OCI-LY1 (cell line): ENCODE data around the gene GRHL1.

Experiments used
- H2AFZ ChIP-seq: fragments of 200-600 bp; sonication (generic), shearing (Covaris generic); 2 replicates; pipeline ENCODE4 v1.6.0; 2014; ENCODE audit warnings: antibody characterized with exemption, mild to moderate bottlenecking, low read length
- H3F3A ChIP-seq: fragments of 200-600 bp; sonication (generic), shearing (Covaris generic); 2 replicates; pipeline ENCODE4 v1.6.0; 2014; ENCODE audit warnings: mild to moderate bottlenecking, antibody characterized with exemption, low read length, moderate library complexity; ENCODE audit not compliant: insufficient read depth
- H3K27ac ChIP-seq: fragments of 200-600 bp; sonication (generic); 2 replicates; pipeline ENCODE4 v1.5.1; 2014; ENCODE audit warnings: low read length, mixed run types, mild to moderate bottlenecking, low read depth; ENCODE audit not compliant: poor library complexity, severe bottlenecking
- H3K27me3 ChIP-seq: fragments of 200-600 bp; sonication (generic); 2 replicates; pipeline ENCODE4 v1.6.0; 2014; ENCODE audit warnings: antibody characterized with exemption, mild to moderate bottlenecking, low read length, moderate library complexity; ENCODE audit not compliant: insufficient read depth
- H3K36me3 ChIP-seq: fragments of 200-600 bp; sonication (generic); 2 replicates; pipeline ENCODE4 v1.6.1; 2014; ENCODE audit warnings: mild to moderate bottlenecking, antibody characterized with exemption, low read length, moderate library complexity, mixed read lengths; ENCODE audit not compliant: insufficient read depth
- H3K4me1 ChIP-seq: fragments of 200-600 bp; sonication (generic); 2 replicates; pipeline ENCODE4 v1.5.1; 2014; ENCODE audit warnings: mild to moderate bottlenecking, low read length, moderate library complexity; ENCODE audit not compliant: insufficient read depth, severe bottlenecking
- H3K4me2 ChIP-seq: fragments of 200-600 bp; sonication (generic), shearing (Covaris generic); 2 replicates; pipeline ENCODE4 v1.6.1; 2014; ENCODE audit warnings: low read length
- H3K4me3 ChIP-seq: fragments of 200-600 bp; sonication (generic); 2 replicates; pipeline ENCODE4 v1.5.1; 2014; ENCODE audit warnings: low read length, low read depth, mild to moderate bottlenecking, mixed read lengths; ENCODE audit not compliant: poor library complexity, severe bottlenecking
- H3K79me2 ChIP-seq: fragments of 200-600 bp; shearing (Covaris generic); 2 replicates; pipeline ENCODE4 v1.6.1; 2016; ENCODE audit warnings: mixed run types, low read length, mixed read lengths; ENCODE audit not compliant: insufficient read depth
- H3K9ac ChIP-seq: fragments of 200-600 bp; sonication (generic), shearing (Covaris generic); 2 replicates; pipeline ENCODE4 v1.6.1; 2014; ENCODE audit warnings: mild to moderate bottlenecking, low read length, mixed read lengths
- H3K9me2 ChIP-seq: fragments of 200-600 bp; sonication (generic), shearing (Covaris generic); 2 replicates; pipeline ENCODE4 v1.6.1; 2014; ENCODE audit warnings: low read depth, mild to moderate bottlenecking, low read length, mixed read lengths
- H3K9me3 ChIP-seq: fragments of 200-600 bp; shearing (Covaris generic); 2 replicates; pipeline ENCODE4 v1.6.1; 2014; ENCODE audit warnings: low read length, mixed read lengths
- H4K20me1 ChIP-seq: fragments of 200-600 bp; sonication (generic), shearing (Covaris generic); 2 replicates; pipeline ENCODE4 v1.6.0; 2016; ENCODE audit warnings: mild to moderate bottlenecking, low read length; ENCODE audit not compliant: insufficient read depth
- CTCF ChIP-seq: fragments of 200-600 bp; sonication (generic), shearing (Covaris generic); IDR thresholded peaks from 2 replicates; pipeline ENCODE4 v1.5.1; 2017; ENCODE audit warnings: mild to moderate bottlenecking, antibody characterized with exemption, low read length, moderate library complexity, mixed read lengths
- EZH2 ChIP-seq: fragments of 200-600 bp; sonication (generic), shearing (Covaris generic); IDR thresholded peaks from 2 replicates; pipeline ENCODE4 v1.8.0; 2017; ENCODE audit warnings: borderline replicate concordance, mixed run types, mild to moderate bottlenecking, antibody characterized with exemption, low read length, moderate library complexity, mixed read lengths

The GRHL1 gene

GRCh38 chr2:9967053-9967775 is 15.7 kb downstream of the GRHL1 start:
- no peak overlapping the region for H2AFZ ChIP-seq
- H3K9me3 ChIP-seq, result no peaks in the 10 kb centered on the region
- peak overlapping the region; percentile 39 for H3K4me2 ChIP-seq
- H3K9ac ChIP-seq, result no peak overlapping the region
- H3K4me3 ChIP-seq, result no peak overlapping the region
- H3F3A ChIP-seq, result peaks cover 8% of the 10 kb centered on the region; the same call in 1 of the 2 replicates
- H3K79me2 ChIP-seq, result no peaks in the 10 kb centered on the region
- no peaks in the 10 kb centered on the region for H3K27me3 ChIP-seq
- no peaks in the 10 kb centered on the region for H3K9me2 ChIP-seq
- peaks cover 18% of the 10 kb centered on the region for H3K36me3 ChIP-seq
- peaks cover 30% of the 10 kb centered on the region for H3K4me1 ChIP-seq
- no peaks in the 10 kb centered on the region for H4K20me1 ChIP-seq
- H3K27ac ChIP-seq, result peak overlapping the region; percentile 79
- TF ChIP-seq CTCF (no peak), EZH2 (no peak)

- no peak overlapping the region for H3K27ac ChIP-seq
- TF ChIP-seq EZH2 (no peak), CTCF (no peak)
These were observed 17.3 kb downstream of the GRHL1 start for GRCh38 chr2:9968553-9969497.

GRCh38 chr2:9970200-9971044 is 18.9 kb downstream of the GRHL1 start:
- Histone ChIP-seq H3K4me2 (no peak overlapping the region), H3K27me3 (no peaks in the 10 kb centered on the region), H3K9ac (no peak overlapping the region), H3K36me3 (peaks cover 13% of the 10 kb centered on the region; the same call in 1 of the 2 replicates), H3K4me3 (no peak overlapping the region), H4K20me1 (no peaks in the 10 kb centered on the region), H2AFZ (no peak overlapping the region), H3K27ac (no peak overlapping the region), H3F3A (peaks cover 8% of the 10 kb centered on the region; the same call in 1 of the 2 replicates), H3K4me1 (peaks cover 26% of the 10 kb centered on the region), H3K9me2 (no peaks in the 10 kb centered on the region), H3K9me3 (no peaks in the 10 kb centered on the region), H3K79me2 (no peaks in the 10 kb centered on the region)
- TF ChIP-seq EZH2 (no peak), CTCF (no peak)

More at GRCh38 chr2:9968553-9969497, 17.3 kb downstream of the GRHL1 start:
- Histone ChIP-seq H4K20me1 (no peaks in the 10 kb centered on the region), H3K9me2 (no peaks in the 10 kb centered on the region), H3K4me2 (no peak overlapping the region), H3K9ac (no peak overlapping the region), H3K4me3 (no peak overlapping the region), H3K9me3 (no peaks in the 10 kb centered on the region), H3K79me2 (no peaks in the 10 kb centered on the region), H2AFZ (no peak overlapping the region), H3K27me3 (no peaks in the 10 kb centered on the region), H3K4me1 (peaks cover 30% of the 10 kb centered on the region), H3K36me3 (peaks cover 21% of the 10 kb centered on the region), H3F3A (peaks cover 8% of the 10 kb centered on the region; the same call in 1 of the 2 replicates)
